Parathyroid adenoma (tissue), 2 donors: ENCODE results near the gene LRIG1.

ENCODE experiments used
- H2AFZ ChIP-seq: fragments of 300-600 bp; sonication (generic); one replicate; pipeline ENCODE4 v1.7.0; 2017; ENCODE audit warnings: antibody characterized with exemption, mild to moderate bottlenecking
- H3K27ac ChIP-seq: fragments of 300-600 bp; sonication (generic); one replicate; pipeline ENCODE4 v1.7.0; 2017
- H3K27me3 ChIP-seq: fragments of 300-600 bp; sonication (generic); one replicate; pipeline ENCODE4 v1.7.0; 2017; ENCODE audit warnings: low read length; ENCODE audit not compliant: control insufficient read depth, insufficient read depth
- H3K36me3 ChIP-seq: fragments of 300-600 bp; sonication (generic); one replicate; pipeline ENCODE4 v1.7.0; 2017; ENCODE audit warnings: low read length; ENCODE audit not compliant: control insufficient read depth, insufficient read depth
- H3K4me1 ChIP-seq: fragments of 300-600 bp; sonication (generic); one replicate; pipeline ENCODE4 v1.7.0; 2017; ENCODE audit warnings: control low read depth
- H3K4me2 ChIP-seq: fragments of 300-600 bp; sonication (generic); one replicate; pipeline ENCODE4 v1.7.0; 2017; ENCODE audit warnings: low read length
- H3K4me3 ChIP-seq: fragments of 300-600 bp; sonication (generic); one replicate; pipeline ENCODE4 v1.7.0; 2017; ENCODE audit warnings: low read depth, low read length
- H3K79me2 ChIP-seq: fragments of 300-600 bp; sonication (generic); one replicate; pipeline ENCODE4 v1.7.0; 2017; ENCODE audit warnings: control low read depth
- H3K9ac ChIP-seq: fragments of 300-600 bp; sonication (generic); one replicate; pipeline ENCODE4 v1.7.0; 2017; ENCODE audit warnings: mild to moderate bottlenecking
- H3K9me3 ChIP-seq: fragments of 300-600 bp; sonication (generic); one replicate; pipeline ENCODE4 v1.7.0; 2017; ENCODE audit warnings: low read length; ENCODE audit not compliant: control insufficient read depth
- CTCF ChIP-seq: fragments of 300-600 bp; sonication (generic); IDR thresholded peaks from one replicate; pipeline ENCODE4 v1.7.0; 2017; ENCODE audit warnings: antibody characterized with exemption, mild to moderate bottlenecking
- donor health status: primary hyperparathyroidism.

LRIG1 gene

DNA sequence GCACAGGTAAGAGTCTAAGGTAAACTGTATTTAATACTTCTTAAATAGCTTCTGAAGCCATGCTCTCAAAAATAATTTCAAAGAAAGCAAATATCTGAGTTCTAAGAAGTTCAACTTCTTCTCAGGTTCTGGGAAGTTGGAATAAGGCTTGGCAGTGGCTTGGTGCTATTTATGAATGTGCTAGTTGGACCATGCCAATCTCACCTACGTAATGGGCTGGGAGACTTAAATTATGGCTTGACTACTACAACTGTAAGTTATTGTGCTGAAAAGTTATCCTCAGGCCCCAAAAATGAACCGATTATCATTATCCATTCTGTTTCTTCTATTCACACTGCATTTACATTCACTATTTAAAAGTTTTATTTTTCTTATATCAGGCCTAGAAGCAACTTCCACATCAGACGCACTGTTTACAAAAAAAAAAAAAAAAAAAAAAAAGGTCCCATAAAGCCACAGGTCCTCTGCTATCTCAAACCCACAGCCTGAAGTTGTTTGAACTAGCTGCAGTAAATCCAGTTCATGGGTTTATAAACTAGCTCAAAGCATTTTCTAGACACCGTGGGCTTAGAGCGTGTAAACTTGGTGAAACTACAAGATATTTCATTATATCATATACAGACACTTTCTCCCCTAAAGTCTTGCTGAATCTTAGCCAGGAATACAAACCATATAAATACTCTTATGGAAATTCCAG, 3.4 kb downstream of the LRIG1 start:
- no peak for TF ChIP-seq CTCF
- H3K9me3 ChIP-seq = no peaks in the 10 kb centered on the region
- H3K27ac ChIP-seq = no peak overlapping the region
- no peak overlapping the region for H3K9ac ChIP-seq
- H3K4me2 ChIP-seq = no peak overlapping the region
- H3K4me1 ChIP-seq = peaks cover 5% of the 10 kb centered on the region
- H2AFZ ChIP-seq = no peak overlapping the region
- no peaks in the 10 kb centered on the region for H3K36me3 ChIP-seq
- peaks cover 3% of the 10 kb centered on the region for H3K79me2 ChIP-seq
- H3K27me3 ChIP-seq = no peaks in the 10 kb centered on the region
- no peak overlapping the region for H3K4me3 ChIP-seq

GRCh38 chr3:66496746-66497145, 4.1 kb downstream of the LRIG1 start:
- Histone ChIP-seq H3K9me3 (no peaks in the 10 kb centered on the region), H3K27ac (no peak overlapping the region), H3K36me3 (no peaks in the 10 kb centered on the region), H2AFZ (no peak overlapping the region), H3K27me3 (no peaks in the 10 kb centered on the region), H3K79me2 (peaks cover 3% of the 10 kb centered on the region), H3K4me1 (peaks cover 5% of the 10 kb centered on the region), H3K4me3 (no peak overlapping the region), H3K4me2 (no peak overlapping the region), H3K9ac (no peak overlapping the region)
- TF ChIP-seq CTCF = no peak

DNA sequence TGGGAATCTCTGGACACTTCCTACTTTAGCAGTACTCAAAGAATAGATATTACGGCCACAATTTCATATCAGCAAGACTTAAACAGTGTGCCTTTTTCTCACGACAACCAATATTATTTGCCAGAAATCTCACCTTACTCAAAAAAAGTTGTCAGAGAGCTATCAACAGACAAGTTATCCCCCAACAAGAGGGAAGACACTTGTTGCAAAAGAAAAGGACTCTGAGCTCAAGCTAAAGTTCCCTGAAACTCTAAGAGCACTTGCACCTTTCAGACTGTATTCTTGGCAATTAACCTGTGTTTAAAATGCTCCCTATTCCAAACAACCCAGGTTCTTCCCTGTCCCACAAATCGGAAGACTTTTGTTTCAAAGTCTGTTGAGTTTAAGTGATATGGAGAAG, 4.5 kb downstream of the LRIG1 start:
- Histone ChIP-seq H2AFZ (no peak overlapping the region), H3K9ac (no peak overlapping the region), H3K27me3 (no peaks in the 10 kb centered on the region), H3K27ac (no peak overlapping the region), H3K36me3 (no peaks in the 10 kb centered on the region), H3K79me2 (peaks cover 3% of the 10 kb centered on the region), H3K4me3 (no peak overlapping the region), H3K4me1 (peaks cover 5% of the 10 kb centered on the region), H3K4me2 (no peak overlapping the region), H3K9me3 (no peaks in the 10 kb centered on the region)
- TF ChIP-seq CTCF = no peak

GRCh38 chr3:66495668-66496045, 5.2 kb downstream of the LRIG1 start:
- Histone ChIP-seq H3K4me1 (peaks cover 5% of the 10 kb centered on the region), H3K9me3 (no peaks in the 10 kb centered on the region), H3K9ac (no peak overlapping the region), H3K4me2 (no peak overlapping the region), H3K4me3 (no peak overlapping the region), H3K27ac (no peak overlapping the region), H3K36me3 (no peaks in the 10 kb centered on the region), H2AFZ (no peak overlapping the region), H3K79me2 (peaks cover 5% of the 10 kb centered on the region), H3K27me3 (no peaks in the 10 kb centered on the region)
- no peak for TF ChIP-seq CTCF
